Stomach (tissue), 9 donors: ENCODE results near the gene RCOR1. TPM values are rescaled to one million over a fixed set of nuclear protein-coding genes. Genes with fewer than 3 reads are reported as not detected.

Experiments
- DNase-seq, 2 donors: peaks; one replicate each; pipeline versions ENCODE4 v3.0.0 to v3.0.0-alpha.2; 2013 to 2019
- H3K27ac ChIP-seq, 5 donors: fragments of 200-600 bp in 4 of 5; sonication (generic) in 4 of 5; one replicate each; pipeline ENCODE4 v1.5.1; 2013 to 2019; ENCODE audit warnings: mild to moderate bottlenecking in 1 of 5, moderate library complexity in 1 of 5
- H3K27me3 ChIP-seq, 3 donors: fragments of 200-600 bp; sonication (generic); one replicate each; pipeline ENCODE4 v1.5.1; 2017 to 2019; ENCODE audit warnings: mixed run types in 1 of 3
- H3K36me3 ChIP-seq, 4 donors: fragments of 200-600 bp; sonication (generic); 1 replicate in 3 of 4; 2 replicates in 1 of 4; pipeline ENCODE4 v1.5.1; 2016 to 2019
- H3K4me1 ChIP-seq, 4 donors: fragments of 200-600 bp; sonication (generic); one replicate each; pipeline ENCODE4 v1.5.1; 2016 to 2019
- H3K4me3 ChIP-seq, 4 donors: fragments of 200-600 bp; sonication (generic) in 3 of 4; one replicate each; pipeline ENCODE4 v1.5.1; 2016 to 2019; ENCODE audit warnings: mild to moderate bottlenecking in 1 of 4
- H3K9me3 ChIP-seq, 4 donors: fragments of 200-600 bp; sonication (generic); one replicate each; pipeline ENCODE4 v1.5.1; 2016 to 2019
- EP300 ChIP-seq: sonication (generic); formaldehyde crosslinking; IDR thresholded peaks from one replicate; pipeline ENCODE4 v1.6.1; 2017; ENCODE audit warnings: antibody characterized with exemption
- POLR2A ChIP-seq, 4 donors: fragments of 450-650 bp; IDR thresholded peaks; one replicate each; pipeline ENCODE4 v1.6.1; 2016; ENCODE audit warnings: antibody characterized with exemption in 4 of 4, control low read depth in 2 of 4, mild to moderate bottlenecking in 1 of 4, moderate library complexity in 1 of 4
- POLR2AphosphoS5 ChIP-seq, 3 donors: sonication (generic); formaldehyde crosslinking; IDR thresholded peaks; one replicate each; pipeline ENCODE4 v1.6.1; 2016; ENCODE audit warnings: antibody characterized with exemption in 3 of 3
- WGBS, 5 donors: extraction: QIAGEN DNeasy Blood & Tissue Kit in 3 of 5; methylation state at CpG; one replicate each; pipeline versions ENCODE4 v1.1.5 to v1.1.7; 2013 to 2018; 5-methylcytosine and 5-hydroxymethylcytosine counted together
- intact Hi-C: fragments of 100-400 bp; cut with DNase I; formaldehyde crosslinking; loops from one replicate; pipeline ENCODE4 v1.15.1; 2023; ENCODE audit warnings: low total_unique reads
- polyA plus RNA-seq, 3 donors: library from polyadenylated mRNA; stranded (reverse); fragments of 200-250 nt; gene quantifications; one replicate each; pipeline ENCODE4 v1.2.3, GENCODE V29; 2013
- total RNA-seq, 5 donors: library from RNA; depleted of rRNA; stranded (reverse); fragments of >200 nt; gene quantifications; one replicate each; pipeline versions ENCODE4 v1.1.0 to v1.2.3, GENCODE V29; 2014 to 2016
- TF ChIP-seq, protein P1 (sequence below), 7 experiments: fragments of 450-650 bp in 4 of 7; fragments of 200-600 bp in 3 of 7; sonication (generic) in 3 of 7; IDR thresholded peaks; one replicate each; pipeline ENCODE4 v1.5.1; 2016 to 2019; ENCODE audit warnings: antibody characterized with exemption in 7 of 7, control low read depth in 2 of 7, mild to moderate bottlenecking in 1 of 7
- donor health status: healthy with polysubstance abuse.
- donor health status: Bipolar disorder and iron deficiency.
- donor health status: healthy.

RCOR1 gene
- total and polyA plus RNA-seq, 8 donors = 4.9 to 60.7 (median 8.3) TPM

DNA sequence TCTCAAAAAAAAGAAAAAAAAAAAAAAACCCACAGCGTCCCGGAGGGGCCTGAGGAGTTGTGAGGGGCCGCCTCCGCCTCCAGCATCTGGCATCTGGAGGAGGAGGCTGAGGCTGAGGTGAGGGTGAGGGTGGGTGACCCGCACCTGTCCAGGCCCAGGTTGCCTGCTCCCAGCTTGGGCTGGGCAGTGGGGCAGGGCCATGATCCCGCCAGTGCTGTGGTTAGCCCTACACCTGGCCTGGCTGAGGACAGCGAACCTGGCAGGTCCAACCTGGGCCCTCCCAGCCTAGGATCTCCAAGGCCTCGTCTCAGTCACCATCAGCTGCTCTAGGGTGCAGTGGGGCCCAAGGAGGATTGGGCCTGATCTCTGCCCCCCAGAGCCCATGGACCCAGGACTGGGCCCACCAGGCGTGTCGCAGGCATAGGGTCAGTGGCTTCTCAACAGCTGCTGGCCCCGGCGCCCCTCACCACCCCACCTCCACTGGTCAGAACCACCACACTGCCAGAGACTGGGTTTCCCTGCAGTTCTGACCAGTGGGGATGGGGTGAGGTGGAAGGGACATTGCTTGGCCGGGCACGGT lies 36.3 kb upstream of the RCOR1 start:
- no peak for DNase-seq
- no peak overlapping the region for H3K4me3 ChIP-seq
- H3K27ac ChIP-seq = no peak overlapping the region
- 86 to 97% (median 96%) methylated on average over 6 to 14 of the region's 14 CpGs for WGBS, 5 donors
- no peaks in the 10 kb centered on the region for H3K9me3 ChIP-seq
- peaks cover 0 to 17% (median 12%) of the 10 kb centered on the region in 4 donors for H3K4me1 ChIP-seq
- intact Hi-C loops = no loop called here
- no peaks in the 10 kb centered on the region for H3K36me3 ChIP-seq
- H3K27me3 ChIP-seq = no peaks in the 10 kb centered on the region
- TF ChIP-seq, protein P1, sequence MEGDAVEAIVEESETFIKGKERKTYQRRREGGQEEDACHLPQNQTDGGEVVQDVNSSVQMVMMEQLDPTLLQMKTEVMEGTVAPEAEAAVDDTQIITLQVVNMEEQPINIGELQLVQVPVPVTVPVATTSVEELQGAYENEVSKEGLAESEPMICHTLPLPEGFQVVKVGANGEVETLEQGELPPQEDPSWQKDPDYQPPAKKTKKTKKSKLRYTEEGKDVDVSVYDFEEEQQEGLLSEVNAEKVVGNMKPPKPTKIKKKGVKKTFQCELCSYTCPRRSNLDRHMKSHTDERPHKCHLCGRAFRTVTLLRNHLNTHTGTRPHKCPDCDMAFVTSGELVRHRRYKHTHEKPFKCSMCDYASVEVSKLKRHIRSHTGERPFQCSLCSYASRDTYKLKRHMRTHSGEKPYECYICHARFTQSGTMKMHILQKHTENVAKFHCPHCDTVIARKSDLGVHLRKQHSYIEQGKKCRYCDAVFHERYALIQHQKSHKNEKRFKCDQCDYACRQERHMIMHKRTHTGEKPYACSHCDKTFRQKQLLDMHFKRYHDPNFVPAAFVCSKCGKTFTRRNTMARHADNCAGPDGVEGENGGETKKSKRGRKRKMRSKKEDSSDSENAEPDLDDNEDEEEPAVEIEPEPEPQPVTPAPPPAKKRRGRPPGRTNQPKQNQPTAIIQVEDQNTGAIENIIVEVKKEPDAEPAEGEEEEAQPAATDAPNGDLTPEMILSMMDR (IDR thresholded peaks at IDR 0.05) = no peak
- no peak for TF ChIP-seq POLR2AphosphoS5 (IDR thresholded peaks at IDR 0.05)
- TF ChIP-seq POLR2A (IDR thresholded peaks at IDR 0.05) = no peak
- TF ChIP-seq EP300 = no peak

DNA sequence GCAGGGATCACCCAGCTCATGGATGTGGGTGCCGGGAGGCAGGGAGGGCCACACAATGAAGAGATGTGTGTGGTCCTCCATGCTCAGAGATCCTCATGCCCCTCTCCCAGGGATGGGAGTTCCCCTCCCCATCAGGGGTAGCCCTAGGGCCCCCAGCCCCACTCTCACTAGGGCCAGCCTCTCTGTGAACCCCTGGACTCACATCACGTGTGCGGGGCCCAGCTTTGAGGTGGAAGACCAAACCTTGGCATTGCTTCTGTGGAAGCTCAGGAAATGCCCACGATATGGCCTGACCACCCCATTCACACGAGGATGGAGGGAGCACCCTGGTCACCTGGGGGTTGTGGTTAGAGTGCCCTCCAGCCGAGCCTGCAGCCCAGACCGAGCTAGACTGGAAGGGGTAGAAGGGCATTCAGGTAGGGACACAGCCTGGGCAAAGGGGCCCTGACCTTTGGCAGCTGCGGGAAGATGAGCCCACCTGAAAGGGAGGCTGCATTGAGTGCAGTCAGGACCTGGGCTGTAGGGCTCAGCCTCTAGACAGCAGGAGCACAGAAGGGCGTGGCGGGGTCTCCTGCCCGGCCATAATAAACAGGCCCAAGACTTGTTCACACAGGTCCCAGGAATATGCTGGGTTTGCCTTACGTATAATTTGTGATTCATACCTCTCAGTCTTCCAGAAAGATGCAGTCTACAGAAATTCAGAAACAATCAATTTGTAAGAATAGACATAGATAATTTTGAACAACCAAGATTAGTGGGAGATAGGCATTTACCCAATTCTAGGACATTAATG lies 34.8 kb upstream of the RCOR1 start:
- H3K27me3 ChIP-seq = no peaks in the 10 kb centered on the region
- no peaks in the 10 kb centered on the region for H3K9me3 ChIP-seq
- H3K4me3 ChIP-seq = no peak overlapping the region
- DNase-seq = no peak
- peaks cover 0 to 17% (median 12%) of the 10 kb centered on the region in 4 donors for H3K4me1 ChIP-seq
- TF ChIP-seq POLR2AphosphoS5 (IDR thresholded peaks at IDR 0.05) (no peak), EP300 (no peak), POLR2A (IDR thresholded peaks at IDR 0.05) (no peak)
- TF ChIP-seq, protein P1 (IDR thresholded peaks at IDR 0.05) = no peak
- H3K27ac ChIP-seq = no peak overlapping the region
- WGBS, 5 donors = 58 to 89% (median 85%) methylated on average over 4 to 12 of the region's 12 CpGs
- no peaks in the 10 kb centered on the region for H3K36me3 ChIP-seq
- intact Hi-C loops = no loop called here

DNA sequence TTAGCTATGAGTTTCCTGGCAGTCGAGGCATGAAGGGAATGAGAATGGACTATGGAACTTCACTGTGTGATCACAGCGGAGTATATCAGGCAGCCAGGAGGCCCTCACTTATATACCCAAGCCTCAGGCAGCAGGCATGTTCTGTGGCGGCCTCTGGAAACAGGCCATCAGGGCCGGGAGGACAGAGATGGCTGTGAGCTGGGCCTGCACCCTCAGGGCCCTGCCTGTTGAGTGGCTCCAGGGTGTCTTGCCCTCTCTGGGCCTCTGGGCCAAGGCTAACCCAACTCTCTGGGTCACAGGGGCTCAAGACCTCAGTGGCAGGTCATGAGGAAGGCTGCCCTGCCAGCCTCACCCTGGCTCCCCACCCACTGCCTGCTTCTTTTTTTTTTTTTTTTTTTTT lies 33.9 kb upstream of the RCOR1 start:
- Histone ChIP-seq H3K9me3 (no peaks in the 10 kb centered on the region), H3K4me3 (no peak overlapping the region), H3K27ac (no peak overlapping the region), H3K36me3 (no peaks in the 10 kb centered on the region), H3K27me3 (no peaks in the 10 kb centered on the region), H3K4me1 (peaks cover 0 to 15% (median 11%) of the 10 kb centered on the region in 4 donors)
- WGBS, 5 donors = 63 to 80% (median 70%) methylated on average over 2 to 4 of the region's 4 CpGs
- no peak for DNase-seq
- intact Hi-C loops = no loop called here
- no peak for TF ChIP-seq EP300
- TF ChIP-seq, protein P1 (IDR thresholded peaks at IDR 0.05) = no peak
- no peak for TF ChIP-seq POLR2AphosphoS5 (IDR thresholded peaks at IDR 0.05)

DNA sequence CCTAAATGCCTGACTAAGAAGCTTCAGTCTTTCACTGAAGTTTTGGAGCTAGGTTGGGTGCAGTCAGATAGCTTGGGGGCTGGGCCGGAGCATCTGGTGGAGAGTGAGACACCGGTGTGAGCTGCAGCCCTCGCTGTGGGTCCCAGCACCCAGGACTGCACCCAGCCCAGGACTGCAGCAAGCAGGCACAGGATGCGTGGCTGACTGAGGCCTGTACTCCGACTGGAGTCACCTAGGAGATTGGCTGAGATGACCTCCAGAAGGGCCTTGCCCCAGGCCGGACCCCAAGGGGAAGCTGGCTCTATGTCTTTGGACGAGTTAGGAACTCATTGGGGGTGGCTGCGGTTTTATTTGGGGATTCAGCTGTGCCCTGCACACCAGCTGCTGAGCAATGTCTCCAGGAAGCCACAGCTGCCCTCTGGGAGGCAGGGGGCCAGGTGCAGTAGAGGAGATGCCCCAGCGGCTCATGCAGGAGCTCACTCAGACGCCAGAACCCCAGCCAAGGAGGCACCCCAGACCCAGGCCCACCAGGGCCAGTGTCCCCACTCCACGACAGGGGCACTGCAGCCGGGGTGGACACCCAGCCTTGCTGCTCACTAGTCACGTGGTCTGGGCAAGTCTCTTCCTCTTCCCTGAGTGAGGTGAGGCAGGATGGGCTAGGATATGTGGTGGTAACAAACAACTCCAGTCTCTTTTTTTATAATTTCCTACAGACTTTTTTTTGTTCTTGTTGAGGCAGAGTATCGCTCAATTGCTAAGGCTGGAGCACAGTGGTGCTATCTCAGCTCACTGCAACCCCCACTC lies 31.8 kb upstream of the RCOR1 start:
- Histone ChIP-seq H3K27me3 (no peaks in the 10 kb centered on the region), H3K4me1 (peaks cover 0 to 4% (median 2%) of the 10 kb centered on the region in 4 donors), H3K36me3 (no peaks in the 10 kb centered on the region), H3K4me3 (no peak overlapping the region), H3K9me3 (no peaks in the 10 kb centered on the region), H3K27ac (no peak overlapping the region)
- intact Hi-C loops = no loop called here
- DNase-seq = no peak
- TF ChIP-seq, protein P1 (IDR thresholded peaks at IDR 0.05) = no peak
- no peak for TF ChIP-seq POLR2AphosphoS5 (IDR thresholded peaks at IDR 0.05)
- TF ChIP-seq EP300 = no peak
- TF ChIP-seq POLR2A (IDR thresholded peaks at IDR 0.05) = no peak
- WGBS, 5 donors = 74 to 84% (median 78%) methylated on average over 11 to 14 of the region's 14 CpGs
